ENCODE measurements around the gene KRT7.

KRT7 gene

GRCh38 chr12:52200086-52200780 is 32.8 kb upstream of the KRT7 start:
- Histone ChIP-seq H3K9ac (ENCODE audit: low read length) (no peak overlapping the region), H3K4me2 (ENCODE audit: low read depth, low read length, poor library complexity, severe bottlenecking) (no peak overlapping the region), H4K20me1 (ENCODE audit: low read depth, low read length) (no peaks in the 10 kb centered on the region), H3K9me2 (replicated peaks; ENCODE audit: insufficient read depth, low read length) (no peaks in the 10 kb centered on the region), H3K27me3 (ENCODE audit: low read length) (no peaks in the 10 kb centered on the region), H3K4me3 (ENCODE audit: insufficient read depth, low read length, poor library complexity, severe bottlenecking) (no peak overlapping the region), H3F3A (ENCODE audit: insufficient read depth) (no peaks in the 10 kb centered on the region), H2AFZ (ENCODE audit: low read depth, low read length, severe bottlenecking) (no peak overlapping the region), H3K27ac (ENCODE audit: low read depth, low read length) (no peak overlapping the region), H3K9me3 (ENCODE audit: insufficient read depth, low read length) (no peaks in the 10 kb centered on the region), H3K36me3 (ENCODE audit: low read length) (no peaks in the 10 kb centered on the region), H3K79me2 (ENCODE audit: insufficient read depth, low read length) (no peaks in the 10 kb centered on the region)
- TF ChIP-seq CTCF (IDR thresholded peaks at IDR 0.05; ENCODE audit: insufficient read depth, low read length, poor library complexity, severe bottlenecking) (no peak), EZH2phosphoT487 (conservative IDR thresholded peaks at IDR 0.05; ENCODE audit: low read length) (no peak)

GRCh38 chr12:52200781-52201450 is 32.1 kb upstream of the KRT7 start:
- TF ChIP-seq CTCF (IDR thresholded peaks at IDR 0.05; ENCODE audit: insufficient read depth, low read length, poor library complexity, severe bottlenecking) = no peak
- no peak for TF ChIP-seq EZH2phosphoT487 (conservative IDR thresholded peaks at IDR 0.05; ENCODE audit: low read length)
- no peaks in the 10 kb centered on the region for H3K36me3 ChIP-seq (ENCODE audit: low read length)
- H3K9me3 ChIP-seq (ENCODE audit: insufficient read depth, low read length) = no peaks in the 10 kb centered on the region
- no peak overlapping the region for H3K4me2 ChIP-seq (ENCODE audit: low read depth, low read length, poor library complexity, severe bottlenecking)
- no peaks in the 10 kb centered on the region for H3K9me2 ChIP-seq (replicated peaks; ENCODE audit: insufficient read depth, low read length)
- no peaks in the 10 kb centered on the region for H3K79me2 ChIP-seq (ENCODE audit: insufficient read depth, low read length)
- H4K20me1 ChIP-seq (ENCODE audit: low read depth, low read length) = no peaks in the 10 kb centered on the region
- H3K9ac ChIP-seq (ENCODE audit: low read length) = no peak overlapping the region
- no peak overlapping the region for H3K4me3 ChIP-seq (ENCODE audit: insufficient read depth, low read length, poor library complexity, severe bottlenecking)
- no peaks in the 10 kb centered on the region for H3F3A ChIP-seq (ENCODE audit: insufficient read depth)
- H2AFZ ChIP-seq (ENCODE audit: low read depth, low read length, severe bottlenecking) = no peak overlapping the region
- no peaks in the 10 kb centered on the region for H3K27me3 ChIP-seq (ENCODE audit: low read length)
- no peak overlapping the region for H3K27ac ChIP-seq (ENCODE audit: low read depth, low read length)

- Histone ChIP-seq H3K9ac (ENCODE audit: low read length) (no peak overlapping the region), H3K4me3 (ENCODE audit: insufficient read depth, low read length, poor library complexity, severe bottlenecking) (no peak overlapping the region), H3K36me3 (ENCODE audit: low read length) (no peaks in the 10 kb centered on the region), H4K20me1 (ENCODE audit: low read depth, low read length) (no peaks in the 10 kb centered on the region), H3K4me2 (ENCODE audit: low read depth, low read length, poor library complexity, severe bottlenecking) (no peak overlapping the region), H3F3A (ENCODE audit: insufficient read depth) (no peaks in the 10 kb centered on the region), H3K27me3 (ENCODE audit: low read length) (no peaks in the 10 kb centered on the region), H3K79me2 (ENCODE audit: insufficient read depth, low read length) (no peaks in the 10 kb centered on the region), H3K9me2 (replicated peaks; ENCODE audit: insufficient read depth, low read length) (no peaks in the 10 kb centered on the region), H3K27ac (ENCODE audit: low read depth, low read length) (no peak overlapping the region), H3K9me3 (ENCODE audit: insufficient read depth, low read length) (no peaks in the 10 kb centered on the region), H2AFZ (ENCODE audit: low read depth, low read length, severe bottlenecking) (no peak overlapping the region)
- no peak for TF ChIP-seq EZH2phosphoT487 (conservative IDR thresholded peaks at IDR 0.05; ENCODE audit: low read length)
- TF ChIP-seq CTCF (IDR thresholded peaks at IDR 0.05; ENCODE audit: insufficient read depth, low read length, poor library complexity, severe bottlenecking) = no peak
Measured at GRCh38 chr12:52201451-52201839, 31.6 kb upstream of the KRT7 start.
